Spleen (tissue), 7 donors: ENCODE measurements around the gene CHD2.

Experiments
- CTCF ChIP-seq, 11 experiments: fragments of 200-600 bp in 7 of 11; fragments of 450-650 bp in 4 of 11; sonication (generic) in 4 of 11; IDR thresholded peaks in 8 of 11; conservative IDR thresholded peaks in 3 of 11; 1 replicate in 7 of 11; 2 replicates in 4 of 11; pipeline versions ENCODE4 v1.4.0 to v1.8.0; 2016 to 2021; ENCODE audit warnings: antibody characterized with exemption in 11 of 11, inconsistent platforms in 4 of 11, mild to moderate bottlenecking in 1 of 11
- POLR2A ChIP-seq, 3 donors: fragments of 450-650 bp; IDR thresholded peaks; one replicate each; pipeline ENCODE4 v1.5.1; 2017; ENCODE audit warnings: antibody characterized with exemption in 3 of 3, mild to moderate bottlenecking in 1 of 3
- POLR2AphosphoS5 ChIP-seq, 3 donors: sonication (generic); formaldehyde crosslinking; IDR thresholded peaks; one replicate each; pipeline ENCODE4 v1.5.1; 2017; ENCODE audit warnings: antibody characterized with exemption in 3 of 3
- donor health status: DM: no; HTN: no; CAD: no; lungs with moderate emphysema.
- donor health status: DM: no; HTN: no; CAD: no.
- donor health status: DM: no; HTN: no; CAD: no.

GRCh38 chr15:92898988-92899582 lies 1.0 kb upstream of the CHD2 start:
- TF ChIP-seq CTCF (IDR thresholded peaks at IDR 0.05 in 8 of 11, conservative IDR thresholded peaks at IDR 0.05 in 3 of 11) (no peak), POLR2AphosphoS5 (IDR thresholded peaks at IDR 0.05) (no peak), POLR2A (IDR thresholded peaks at IDR 0.05) (no peak)
